ENCODE results near the gene UQCC2. TPM values are rescaled to one million over a fixed set of nuclear protein-coding genes. Genes with fewer than 3 reads are reported as not detected.

UQCC2 gene
- total RNA-seq, 3 donors from 2014 or later = 41.8 to 48.6 (median 45.7) TPM

GRCh38 chr6:33750244-33750991 lies 38.9 kb upstream of the UQCC2 start:
- Histone ChIP-seq H3K4me3 (no peak overlapping the region), H3K36me3 (ENCODE audit: low read depth) (no peaks in the 10 kb centered on the region), H3K4me1 (ENCODE audit: low read depth) (peaks cover 19% of the 10 kb centered on the region), H3K9me3 (no peaks in the 10 kb centered on the region)
- no peak for ATAC-seq
- TF ChIP-seq CTCF (IDR thresholded peaks at IDR 0.05) = no peak
- intact Hi-C loops (cut with DNase I, micrococcal nuclease) = no loop called here
- DNase-seq = no peak

GRCh38 chr6:33749401-33749800 lies 37.9 kb upstream of the UQCC2 start:
- no peak for TF ChIP-seq CTCF (IDR thresholded peaks at IDR 0.05)
- ATAC-seq (no peak), DNase-seq (no peak)
- Histone ChIP-seq H3K4me1 (ENCODE audit: low read depth) (peaks cover 27% of the 10 kb centered on the region), H3K36me3 (ENCODE audit: low read depth) (no peaks in the 10 kb centered on the region), H3K4me3 (no peak overlapping the region), H3K9me3 (no peaks in the 10 kb centered on the region)
- intact Hi-C loops (cut with DNase I, micrococcal nuclease) = no loop called here

GRCh38 chr6:33748841-33749240 lies 37.3 kb upstream of the UQCC2 start:
- Histone ChIP-seq H3K4me1 (ENCODE audit: low read depth) (peaks cover 30% of the 10 kb centered on the region), H3K4me3 (no peak overlapping the region), H3K36me3 (ENCODE audit: low read depth) (no peaks in the 10 kb centered on the region), H3K9me3 (no peaks in the 10 kb centered on the region)
- DNase-seq = no peak
- intact Hi-C loops (cut with DNase I, micrococcal nuclease) = no loop called here
- TF ChIP-seq CTCF (IDR thresholded peaks at IDR 0.05) = no peak
- ATAC-seq = no peak

- Histone ChIP-seq H3K4me1 (ENCODE audit: low read depth) (peaks cover 30% of the 10 kb centered on the region), H3K9me3 (no peaks in the 10 kb centered on the region), H3K4me3 (no peak overlapping the region), H3K36me3 (ENCODE audit: low read depth) (no peaks in the 10 kb centered on the region)
- ATAC-seq = no peak
- TF ChIP-seq CTCF (IDR thresholded peaks at IDR 0.05) = no peak
- intact Hi-C loops (cut with DNase I, micrococcal nuclease) = no loop called here
- DNase-seq = no peak
Measured at GRCh38 chr6:33747823-33748222, 36.3 kb upstream of the UQCC2 start.

- H3K4me3 ChIP-seq = no peak within 1 kb of the TSS
- intact Hi-C loops (cut with DNase I, micrococcal nuclease) = no loop called here
Measured at GRCh38 chr6:33746651-33747100, 35.2 kb upstream of the UQCC2 start, which contains the start of gene IP6K3. IP6K3 (minus strand) TSS chr6:33746905; CDS start chr6:33735476, 11,429 bp downstream.

More at GRCh38 chr6:33746651-33747100, 35.2 kb upstream of the UQCC2 start, which contains the start of gene IP6K3:
- Histone ChIP-seq H3K36me3 (ENCODE audit: low read depth) (no peaks in the 10 kb centered on the region), H3K4me1 (ENCODE audit: low read depth) (peaks cover 18% of the 10 kb centered on the region), H3K9me3 (no peaks in the 10 kb centered on the region)
- TF ChIP-seq CTCF (IDR thresholded peaks at IDR 0.05) = no peak
- DNase-seq = no peak
- no peak for ATAC-seq
